ENCODE measurements around the gene CDK4. TPM values are rescaled to one million over a fixed set of nuclear protein-coding genes. Genes with fewer than 3 reads are reported as not detected.

CDK4 gene
- total and polyA plus RNA-seq, 7 donors: 38.0 to 105 (median 56.6) TPM

- H3K4me3 ChIP-seq: no peak overlapping the region
- peaks cover 18% of the 10 kb centered on the region for H3K4me1 ChIP-seq
- TF ChIP-seq, protein P1, sequence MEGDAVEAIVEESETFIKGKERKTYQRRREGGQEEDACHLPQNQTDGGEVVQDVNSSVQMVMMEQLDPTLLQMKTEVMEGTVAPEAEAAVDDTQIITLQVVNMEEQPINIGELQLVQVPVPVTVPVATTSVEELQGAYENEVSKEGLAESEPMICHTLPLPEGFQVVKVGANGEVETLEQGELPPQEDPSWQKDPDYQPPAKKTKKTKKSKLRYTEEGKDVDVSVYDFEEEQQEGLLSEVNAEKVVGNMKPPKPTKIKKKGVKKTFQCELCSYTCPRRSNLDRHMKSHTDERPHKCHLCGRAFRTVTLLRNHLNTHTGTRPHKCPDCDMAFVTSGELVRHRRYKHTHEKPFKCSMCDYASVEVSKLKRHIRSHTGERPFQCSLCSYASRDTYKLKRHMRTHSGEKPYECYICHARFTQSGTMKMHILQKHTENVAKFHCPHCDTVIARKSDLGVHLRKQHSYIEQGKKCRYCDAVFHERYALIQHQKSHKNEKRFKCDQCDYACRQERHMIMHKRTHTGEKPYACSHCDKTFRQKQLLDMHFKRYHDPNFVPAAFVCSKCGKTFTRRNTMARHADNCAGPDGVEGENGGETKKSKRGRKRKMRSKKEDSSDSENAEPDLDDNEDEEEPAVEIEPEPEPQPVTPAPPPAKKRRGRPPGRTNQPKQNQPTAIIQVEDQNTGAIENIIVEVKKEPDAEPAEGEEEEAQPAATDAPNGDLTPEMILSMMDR (IDR thresholded peaks at IDR 0.05): no peak
- DNase-seq: no peak
- intact Hi-C loops (cut with DNase I): no loop called here
- no peak overlapping the region for H3K27ac ChIP-seq
- 65 to 75% (median 73%) methylated on average over 6 of the region's 6 CpGs for WGBS, 3 donors
- peaks cover 0 to 54% (median 29%) of the 10 kb centered on the region in 3 donors for H3K27me3 ChIP-seq (ENCODE audit: insufficient read depth in 3 of 3, low read length in 2 of 3)
- no peak for ATAC-seq
- H3K36me3 ChIP-seq (ENCODE audit: insufficient read depth in 1 of 2, low read depth in 1 of 2): peaks cover 0 to 16% of the 10 kb centered on the region in 2 donors
- no peaks in the 10 kb centered on the region for H3K9me3 ChIP-seq
Observed at GRCh38 chr12:57763881-57764661, 12.0 kb upstream of the CDK4 start.

DNA sequence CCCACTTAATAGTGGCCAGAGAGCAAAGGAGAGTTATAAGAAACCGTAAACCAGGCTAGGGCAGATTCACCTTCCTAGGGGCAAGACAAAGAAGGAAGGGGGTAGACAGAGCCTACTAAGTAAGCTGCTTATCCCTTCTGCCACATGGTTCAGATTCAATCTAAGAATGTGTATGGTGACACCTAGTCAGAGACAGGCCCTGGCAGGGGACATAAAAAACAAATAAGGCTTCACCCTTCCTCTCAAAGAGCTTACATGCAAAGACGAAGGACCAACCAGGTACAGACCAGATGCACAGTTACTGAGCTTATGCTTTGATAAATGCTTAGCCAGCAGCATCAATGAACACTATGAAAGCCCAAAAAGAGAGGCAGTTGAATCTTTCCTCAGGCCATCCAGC lies 10.4 kb upstream of the CDK4 start:
- peaks cover 0 to 54% (median 29%) of the 10 kb centered on the region in 3 donors for H3K27me3 ChIP-seq (ENCODE audit: insufficient read depth in 3 of 3, low read length in 2 of 3)
- TF ChIP-seq, protein P1 (IDR thresholded peaks at IDR 0.05): no peak

DNA sequence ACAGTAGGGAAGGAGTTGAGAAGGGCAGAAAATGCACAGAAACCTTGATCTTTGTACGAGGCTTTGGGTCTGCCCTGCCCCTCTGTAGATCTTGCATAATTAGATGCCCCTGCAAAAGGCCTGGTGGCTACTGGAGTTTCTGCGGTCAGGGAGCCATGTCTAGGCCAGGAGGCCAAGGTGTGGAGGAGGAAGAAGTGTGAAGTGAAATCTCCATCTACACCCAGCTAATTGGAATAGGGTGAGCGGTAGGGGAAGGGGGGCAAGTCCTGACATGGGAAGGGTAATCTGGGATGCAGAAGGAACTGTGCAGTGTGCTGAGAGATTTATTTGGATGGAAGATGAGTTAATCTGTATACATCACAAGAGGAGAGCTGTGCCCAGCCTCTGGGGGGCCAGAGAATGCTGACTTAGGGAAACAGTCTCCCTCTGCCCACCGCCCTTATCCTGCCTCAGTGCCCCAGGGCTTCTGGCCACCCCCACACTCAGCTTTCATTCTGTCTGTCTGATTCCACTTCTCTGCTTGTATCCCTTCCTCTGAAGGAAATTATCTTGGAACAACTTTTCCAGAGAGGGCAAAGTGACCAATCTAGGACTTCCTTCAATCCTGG lies 9.4 kb upstream of the CDK4 start:
- Histone ChIP-seq H3K4me3 (no peak overlapping the region), H3K27me3 (ENCODE audit: insufficient read depth in 3 of 3, low read length in 2 of 3) (peaks cover 0 to 50% (median 24%) of the 10 kb centered on the region in 3 donors), H3K36me3 (ENCODE audit: insufficient read depth in 1 of 2, low read depth in 1 of 2) (peaks cover 0 to 21% of the 10 kb centered on the region in 2 donors), H3K4me1 (peaks cover 14% of the 10 kb centered on the region), H3K9me3 (no peaks in the 10 kb centered on the region), H3K27ac (no peak overlapping the region)
- 92 to 94% (median 94%) methylated on average over 4 of the region's 4 CpGs for WGBS, 3 donors
- ATAC-seq (no peak), DNase-seq (no peak)
- TF ChIP-seq, protein P1 (IDR thresholded peaks at IDR 0.05): no peak
- intact Hi-C loops (cut with DNase I): no loop called here

More for the DNA sequence above, 10.4 kb upstream of the CDK4 start:
- DNase-seq (no peak), ATAC-seq (no peak)
- 85 to 92% (median 91%) methylated on average over 2 of the region's 2 CpGs for WGBS, 3 donors
- Histone ChIP-seq H3K4me3 (no peak overlapping the region), H3K27ac (no peak overlapping the region), H3K36me3 (ENCODE audit: insufficient read depth in 1 of 2, low read depth in 1 of 2) (peaks cover 0 to 18% of the 10 kb centered on the region in 2 donors), H3K4me1 (peaks cover 18% of the 10 kb centered on the region), H3K9me3 (no peaks in the 10 kb centered on the region)
- intact Hi-C loops (cut with DNase I): no loop called here

DNA sequence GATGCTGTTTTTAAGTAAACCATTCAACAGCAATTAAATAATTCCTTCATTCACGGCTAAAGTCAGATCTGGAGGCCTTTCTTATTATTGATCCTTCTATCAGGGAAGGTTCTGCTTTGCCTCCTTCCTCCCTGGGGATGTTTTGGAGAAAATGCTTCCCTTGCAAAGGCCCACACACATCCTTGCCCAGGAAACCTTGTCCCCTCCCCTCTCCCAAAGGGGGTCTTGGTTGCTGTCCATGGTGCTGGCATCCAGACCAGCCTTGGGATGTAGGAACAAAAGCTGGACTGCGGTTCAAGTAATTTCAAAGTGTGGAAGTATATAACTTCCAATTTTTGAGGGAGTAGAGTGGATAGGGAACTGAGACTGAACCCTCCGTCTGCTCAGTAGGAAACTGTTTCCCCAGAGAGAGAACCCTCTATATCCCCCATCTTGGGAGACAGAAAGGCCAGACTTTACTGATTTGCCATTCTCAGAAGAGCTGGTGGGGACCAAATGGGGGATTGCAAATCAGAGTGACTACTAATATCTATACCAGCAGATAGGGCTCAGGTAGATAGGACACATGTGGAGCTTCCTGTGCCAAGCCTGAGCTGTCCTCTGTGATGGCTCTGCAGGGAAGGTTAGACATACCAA lies 8.4 kb upstream of the CDK4 start:
- H3K27me3 ChIP-seq (ENCODE audit: insufficient read depth in 3 of 3, low read length in 2 of 3): peaks cover 0 to 44% (median 16%) of the 10 kb centered on the region in 3 donors
- intact Hi-C loops (cut with DNase I): no loop called here
- DNase-seq (no peak), ATAC-seq (no peak)
- TF ChIP-seq, protein P1 (IDR thresholded peaks at IDR 0.05): no peak
- peaks cover 9% of the 10 kb centered on the region for H3K4me1 ChIP-seq
- peaks cover 0 to 21% of the 10 kb centered on the region in 2 donors for H3K36me3 ChIP-seq (ENCODE audit: insufficient read depth in 1 of 2, low read depth in 1 of 2)
- H3K9me3 ChIP-seq: no peaks in the 10 kb centered on the region
- no peak overlapping the region for H3K4me3 ChIP-seq
- WGBS, 3 donors: 87 to 90% (median 89%) methylated on average over 3 of the region's 3 CpGs
- no peak overlapping the region for H3K27ac ChIP-seq
